Ishikawa (cell line): ENCODE data around the gene CMTM3.

Experiments
- CEBPB ChIP-seq: IDR thresholded peaks from 2 replicates; pipeline ENCODE4 v1.6.1; 2012
- CREB1 ChIP-seq: IDR thresholded peaks from 2 replicates; pipeline ENCODE4 v1.6.1; 2012; ENCODE audit warnings: low read depth
- EGR1 ChIP-seq: IDR thresholded peaks from 2 replicates; pipeline ENCODE4 v1.6.1; 2012
- EP300 ChIP-seq: IDR thresholded peaks from 2 replicates; pipeline ENCODE4 v1.6.1; 2012; ENCODE audit warnings: borderline replicate concordance
- FOXM1 ChIP-seq: IDR thresholded peaks from 2 replicates; pipeline ENCODE4 v1.6.1; 2012; ENCODE audit warnings: low read depth, borderline replicate concordance
- NFIC ChIP-seq: IDR thresholded peaks from 2 replicates; pipeline ENCODE4 v1.6.1; 2012
- RAD21 ChIP-seq: IDR thresholded peaks from 2 replicates; pipeline ENCODE4 v1.6.1; 2012; ENCODE audit warnings: low read depth
- TAF1 ChIP-seq: IDR thresholded peaks from 2 replicates; pipeline ENCODE4 v1.6.1; 2012; ENCODE audit warnings: low read depth, mild to moderate bottlenecking
- TCF12 ChIP-seq: IDR thresholded peaks from 2 replicates; pipeline ENCODE4 v1.6.1; 2012; ENCODE audit warnings: low read depth
- TEAD4 ChIP-seq: IDR thresholded peaks from 2 replicates; pipeline ENCODE4 v1.6.1; 2012
- YY1 ChIP-seq: IDR thresholded peaks from 2 replicates; pipeline ENCODE4 v1.6.1; 2012; ENCODE audit warnings: low read depth
- ZBTB7A ChIP-seq: IDR thresholded peaks from 2 replicates; pipeline ENCODE4 v1.6.1; 2012; ENCODE audit warnings: low read depth
- TF ChIP-seq, protein P1 (sequence below): IDR thresholded peaks from 2 replicates; pipeline ENCODE4 v1.6.1; 2012
- TF ChIP-seq, protein P2 (sequence below): IDR thresholded peaks from 2 replicates; pipeline ENCODE4 v1.6.1; 2012
- TF ChIP-seq, protein P3 (sequence below): IDR thresholded peaks from 2 replicates; pipeline ENCODE4 v1.6.1; 2012; ENCODE audit warnings: low read depth, mild to moderate bottlenecking

Gene CMTM3

DNA sequence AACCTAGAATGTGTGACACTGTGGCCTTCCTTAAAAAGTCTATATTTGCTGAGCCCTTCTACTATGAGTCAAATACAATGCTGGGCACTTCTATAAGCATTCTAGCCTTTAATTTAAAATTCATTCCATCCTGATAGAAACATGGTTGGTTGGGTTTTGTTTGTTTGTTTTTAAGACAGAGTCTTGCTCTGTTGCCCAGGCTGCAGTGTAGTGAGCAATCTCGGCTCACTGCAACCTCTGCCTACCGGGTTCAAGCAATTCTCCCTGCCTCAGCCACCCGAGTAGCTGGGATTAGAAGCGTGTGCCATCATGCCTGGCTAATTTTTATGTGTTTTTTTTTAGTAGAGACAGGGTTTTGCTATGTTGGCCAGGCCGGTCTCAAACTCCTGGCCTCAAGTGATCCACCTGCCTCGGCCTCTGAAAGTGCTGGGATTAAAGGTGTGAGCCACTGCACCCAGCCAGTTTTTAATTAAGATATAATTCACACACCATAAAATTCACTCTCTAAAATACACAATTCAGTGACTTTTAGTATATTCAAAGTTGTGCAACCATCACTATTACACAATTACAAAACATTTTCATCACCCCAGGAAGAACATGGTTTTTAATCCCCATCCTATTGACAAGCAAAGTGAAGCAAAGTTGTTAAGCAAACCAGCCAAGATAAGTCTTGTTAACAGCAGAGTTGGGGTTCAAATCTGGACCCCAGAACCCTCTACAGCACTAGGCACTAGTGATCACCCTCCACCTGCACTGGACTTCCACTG is 49.3 kb downstream of the CMTM3 start:
- TF ChIP-seq CEBPB (no peak; the same call in 1 of the 2 replicates), CREB1 (no peak), TEAD4 (no peak), FOXM1 (no peak), EGR1 (no peak), TCF12 (no peak), YY1 (no peak)
- TF ChIP-seq, protein P1, sequence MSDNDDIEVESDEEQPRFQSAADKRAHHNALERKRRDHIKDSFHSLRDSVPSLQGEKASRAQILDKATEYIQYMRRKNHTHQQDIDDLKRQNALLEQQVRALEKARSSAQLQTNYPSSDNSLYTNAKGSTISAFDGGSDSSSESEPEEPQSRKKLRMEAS: no peak
- TF ChIP-seq, protein P2, sequence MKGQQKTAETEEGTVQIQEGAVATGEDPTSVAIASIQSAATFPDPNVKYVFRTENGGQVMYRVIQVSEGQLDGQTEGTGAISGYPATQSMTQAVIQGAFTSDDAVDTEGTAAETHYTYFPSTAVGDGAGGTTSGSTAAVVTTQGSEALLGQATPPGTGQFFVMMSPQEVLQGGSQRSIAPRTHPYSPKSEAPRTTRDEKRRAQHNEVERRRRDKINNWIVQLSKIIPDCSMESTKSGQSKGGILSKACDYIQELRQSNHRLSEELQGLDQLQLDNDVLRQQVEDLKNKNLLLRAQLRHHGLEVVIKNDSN: no peak
- TF ChIP-seq, protein P3, sequence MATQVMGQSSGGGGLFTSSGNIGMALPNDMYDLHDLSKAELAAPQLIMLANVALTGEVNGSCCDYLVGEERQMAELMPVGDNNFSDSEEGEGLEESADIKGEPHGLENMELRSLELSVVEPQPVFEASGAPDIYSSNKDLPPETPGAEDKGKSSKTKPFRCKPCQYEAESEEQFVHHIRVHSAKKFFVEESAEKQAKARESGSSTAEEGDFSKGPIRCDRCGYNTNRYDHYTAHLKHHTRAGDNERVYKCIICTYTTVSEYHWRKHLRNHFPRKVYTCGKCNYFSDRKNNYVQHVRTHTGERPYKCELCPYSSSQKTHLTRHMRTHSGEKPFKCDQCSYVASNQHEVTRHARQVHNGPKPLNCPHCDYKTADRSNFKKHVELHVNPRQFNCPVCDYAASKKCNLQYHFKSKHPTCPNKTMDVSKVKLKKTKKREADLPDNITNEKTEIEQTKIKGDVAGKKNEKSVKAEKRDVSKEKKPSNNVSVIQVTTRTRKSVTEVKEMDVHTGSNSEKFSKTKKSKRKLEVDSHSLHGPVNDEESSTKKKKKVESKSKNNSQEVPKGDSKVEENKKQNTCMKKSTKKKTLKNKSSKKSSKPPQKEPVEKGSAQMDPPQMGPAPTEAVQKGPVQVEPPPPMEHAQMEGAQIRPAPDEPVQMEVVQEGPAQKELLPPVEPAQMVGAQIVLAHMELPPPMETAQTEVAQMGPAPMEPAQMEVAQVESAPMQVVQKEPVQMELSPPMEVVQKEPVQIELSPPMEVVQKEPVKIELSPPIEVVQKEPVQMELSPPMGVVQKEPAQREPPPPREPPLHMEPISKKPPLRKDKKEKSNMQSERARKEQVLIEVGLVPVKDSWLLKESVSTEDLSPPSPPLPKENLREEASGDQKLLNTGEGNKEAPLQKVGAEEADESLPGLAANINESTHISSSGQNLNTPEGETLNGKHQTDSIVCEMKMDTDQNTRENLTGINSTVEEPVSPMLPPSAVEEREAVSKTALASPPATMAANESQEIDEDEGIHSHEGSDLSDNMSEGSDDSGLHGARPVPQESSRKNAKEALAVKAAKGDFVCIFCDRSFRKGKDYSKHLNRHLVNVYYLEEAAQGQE: no peak

DNA sequence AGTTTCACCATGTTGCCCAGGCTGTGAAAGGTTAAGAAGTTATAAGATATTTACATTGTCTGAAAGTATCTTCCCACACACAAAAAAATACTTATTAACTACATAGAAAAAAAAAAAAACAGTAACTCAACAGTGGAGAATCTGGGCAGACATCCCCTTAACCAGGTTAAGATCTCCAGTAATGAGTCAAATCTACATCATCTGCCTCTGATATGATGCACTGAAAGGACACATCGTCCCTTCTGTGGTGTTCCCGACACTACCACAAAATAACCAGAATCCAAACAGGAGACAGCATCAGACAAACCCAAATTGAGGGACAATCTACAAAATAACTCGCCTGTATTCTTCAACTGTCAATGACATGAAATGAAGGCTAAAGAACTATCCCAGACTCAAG is 52.0 kb downstream of the CMTM3 start:
- TF ChIP-seq YY1 (no peak), TAF1 (no peak), TEAD4 (no peak), NFIC (no peak), FOXM1 (no peak), CEBPB (no peak), CREB1 (no peak), EGR1 (no peak), ZBTB7A (no peak), TCF12 (no peak), RAD21 (no peak), EP300 (no peak)
- TF ChIP-seq, protein P3: no peak
- TF ChIP-seq, protein P1: no peak
- TF ChIP-seq, protein P2: no peak

DNA sequence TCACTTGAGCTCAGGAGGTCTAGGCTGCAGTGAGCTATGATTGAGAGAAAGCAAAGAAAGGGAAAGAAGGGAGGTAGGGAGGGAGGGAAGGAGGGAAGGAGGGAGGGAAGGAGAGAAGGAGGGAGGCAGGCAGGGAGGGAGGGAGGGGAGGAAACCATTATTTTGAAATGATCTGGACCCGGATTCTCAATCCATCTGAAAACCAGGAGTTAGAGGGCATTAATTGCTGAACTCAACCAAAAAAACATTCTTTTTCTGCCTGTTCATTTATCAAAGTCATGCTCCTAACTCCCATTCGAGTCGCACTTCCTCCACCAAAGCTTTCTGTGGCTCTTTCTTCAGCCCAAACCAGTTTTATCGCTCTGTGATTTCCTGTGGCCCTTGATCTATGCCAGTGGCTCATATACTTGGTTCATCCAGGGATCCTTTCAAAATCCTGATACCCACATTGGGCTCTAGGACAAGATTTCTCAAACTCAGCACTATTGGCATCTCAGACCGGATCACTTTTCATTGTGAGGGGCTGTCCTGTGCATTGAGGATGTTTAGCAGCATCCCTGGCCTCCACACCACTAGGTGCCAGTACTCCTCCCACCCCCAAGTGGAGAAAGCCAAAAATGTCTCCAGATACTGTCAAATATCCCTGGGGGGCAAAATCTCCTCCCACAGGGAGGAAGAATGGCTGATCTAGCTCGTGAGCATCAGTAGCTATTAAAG is 53.8 kb downstream of the CMTM3 start:
- no peak for TF ChIP-seq CREB1
- no peak for TF ChIP-seq EGR1
- TF ChIP-seq NFIC: no peak
- TF ChIP-seq, protein P1: no peak

DNA sequence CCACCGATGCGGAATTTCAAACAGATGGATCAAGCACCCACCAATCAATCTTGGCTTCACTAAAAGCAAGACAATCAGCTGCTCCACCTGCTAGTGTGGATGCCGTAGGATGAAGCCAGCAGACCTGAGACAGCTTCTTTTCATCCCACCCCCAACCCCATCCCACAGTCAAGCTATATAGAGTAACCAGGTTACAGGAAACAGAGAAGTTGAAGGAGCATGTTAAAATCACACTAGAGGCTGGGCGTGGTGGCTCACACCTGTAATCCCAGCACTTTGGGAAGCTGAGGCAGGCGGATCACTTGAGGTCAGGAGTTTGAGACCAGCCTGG is 54.3 kb downstream of the CMTM3 start:
- no peak for TF ChIP-seq CEBPB
- no peak for TF ChIP-seq YY1
- no peak for TF ChIP-seq TCF12
- TF ChIP-seq, protein P1: no peak
- TF ChIP-seq, protein P2: no peak
- no peak for TF ChIP-seq TEAD4
- TF ChIP-seq EP300: no peak
- TF ChIP-seq, protein P3: no peak
- no peak for TF ChIP-seq ZBTB7A
- no peak for TF ChIP-seq FOXM1
- TF ChIP-seq CREB1: no peak
- TF ChIP-seq TAF1: no peak
